NCI-H345 treated with DMSO at 0.1 percent for 48 hours (cell line): ENCODE data around the gene LTBP2.

ENCODE experiments used
- DNase-seq: peaks from one replicate; lab custom pipeline; 2025; ENCODE audit not compliant: unreplicated experiment; lab: John Stamatoyannopoulos, UW

Gene LTBP2

DNA sequence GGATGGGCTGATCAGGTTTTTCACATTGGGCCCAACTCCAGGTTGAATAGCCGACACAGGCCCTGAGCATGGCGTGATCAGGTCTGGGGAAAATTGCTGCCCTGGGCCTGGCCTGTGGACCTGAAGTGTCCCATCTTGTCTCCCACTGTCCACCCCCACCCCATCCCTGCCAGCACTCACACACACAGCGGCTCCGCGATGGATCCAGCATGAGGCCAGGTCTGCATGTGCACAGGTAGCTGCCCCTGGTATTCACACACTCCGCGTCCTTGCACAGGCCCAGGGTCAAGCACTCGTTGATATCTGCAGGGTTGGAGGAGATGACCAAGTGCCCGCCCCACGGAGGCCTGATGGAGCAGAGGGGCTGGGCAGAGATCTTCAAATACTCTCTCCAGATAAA is 79.8 kb downstream of the LTBP2 start:
- no peak for DNase-seq

DNA sequence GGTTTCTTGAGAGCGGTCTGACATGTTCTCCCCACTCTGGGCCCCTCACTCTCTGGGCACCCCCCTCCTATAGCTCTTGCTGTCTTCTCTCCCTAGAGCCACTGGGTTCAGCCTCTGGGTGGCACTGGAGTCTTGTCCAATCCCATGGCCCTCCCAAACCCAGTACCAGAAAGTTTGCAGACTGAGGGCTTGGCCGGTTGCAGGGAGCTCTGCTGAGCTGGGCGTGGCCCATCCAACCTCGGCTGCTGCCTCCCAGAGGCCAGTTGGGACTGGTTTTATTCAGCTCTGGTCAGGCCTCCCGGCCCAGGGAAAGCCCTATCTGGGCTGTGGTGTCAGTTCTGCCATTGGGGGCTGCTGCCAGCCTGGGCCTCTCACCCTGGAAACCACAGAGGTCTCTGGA is 80.6 kb downstream of the LTBP2 start:
- no peak for DNase-seq

DNA sequence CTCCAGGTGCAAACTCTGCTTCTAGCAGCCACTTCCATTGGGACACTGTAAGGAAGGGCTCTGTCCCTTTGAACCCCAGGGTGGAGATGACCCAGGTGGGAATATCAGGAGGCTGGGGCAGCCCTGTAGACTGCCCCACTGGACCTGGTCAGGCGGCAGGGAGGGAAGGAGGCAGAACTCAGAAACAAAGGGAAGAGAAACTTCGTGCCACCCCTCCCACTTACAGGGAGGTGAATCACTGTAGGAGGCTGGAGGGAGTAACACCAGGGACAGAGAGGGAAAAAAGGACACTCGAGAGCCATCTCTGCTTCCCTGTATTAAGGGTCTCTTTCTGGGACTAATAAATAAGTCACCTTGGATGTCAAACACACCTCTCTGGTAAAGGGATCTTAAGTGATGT is 81.0 kb downstream of the LTBP2 start:
- DNase-seq: no peak

DNA sequence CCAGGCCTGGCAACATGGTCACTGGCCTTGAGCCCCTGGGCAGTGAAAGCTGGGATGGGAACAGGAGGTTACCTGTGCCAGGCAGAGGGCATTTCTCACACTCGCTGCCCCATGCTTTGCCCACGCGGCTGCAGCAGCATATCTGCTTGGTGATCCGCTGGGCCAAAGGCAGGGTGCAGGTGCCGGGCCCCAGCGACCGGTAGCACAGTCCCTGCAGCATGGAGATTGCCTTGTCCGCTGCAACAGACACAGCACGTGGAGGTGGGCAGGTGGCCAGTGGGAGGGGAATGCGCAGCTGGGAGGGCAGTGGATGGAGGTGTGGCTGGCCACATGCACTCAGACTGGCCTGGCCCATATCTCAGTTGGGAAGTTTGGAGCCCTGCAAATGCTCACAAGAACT is 83.2 kb downstream of the LTBP2 start:
- no peak for DNase-seq

DNA sequence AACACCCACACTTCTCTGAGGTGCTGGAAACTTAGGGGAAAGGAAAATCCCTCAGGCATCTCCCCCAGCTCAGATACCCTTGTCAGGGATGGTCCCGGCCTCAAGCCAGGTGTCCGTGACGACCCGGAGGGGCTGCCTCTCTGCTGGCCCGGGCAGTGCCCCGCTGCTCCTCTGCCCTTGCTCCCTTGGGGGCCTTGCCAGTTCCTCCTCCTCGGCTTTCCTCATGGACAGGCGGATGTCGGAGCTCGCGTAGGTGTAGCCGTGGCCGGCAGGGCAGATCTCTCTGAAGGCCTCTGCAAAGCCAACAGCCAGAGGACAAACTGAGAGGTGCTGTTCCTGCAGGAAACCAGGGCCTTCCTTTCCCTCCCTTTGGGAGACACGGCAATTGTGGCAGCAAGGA is 83.6 kb downstream of the LTBP2 start:
- DNase-seq: no peak

DNA sequence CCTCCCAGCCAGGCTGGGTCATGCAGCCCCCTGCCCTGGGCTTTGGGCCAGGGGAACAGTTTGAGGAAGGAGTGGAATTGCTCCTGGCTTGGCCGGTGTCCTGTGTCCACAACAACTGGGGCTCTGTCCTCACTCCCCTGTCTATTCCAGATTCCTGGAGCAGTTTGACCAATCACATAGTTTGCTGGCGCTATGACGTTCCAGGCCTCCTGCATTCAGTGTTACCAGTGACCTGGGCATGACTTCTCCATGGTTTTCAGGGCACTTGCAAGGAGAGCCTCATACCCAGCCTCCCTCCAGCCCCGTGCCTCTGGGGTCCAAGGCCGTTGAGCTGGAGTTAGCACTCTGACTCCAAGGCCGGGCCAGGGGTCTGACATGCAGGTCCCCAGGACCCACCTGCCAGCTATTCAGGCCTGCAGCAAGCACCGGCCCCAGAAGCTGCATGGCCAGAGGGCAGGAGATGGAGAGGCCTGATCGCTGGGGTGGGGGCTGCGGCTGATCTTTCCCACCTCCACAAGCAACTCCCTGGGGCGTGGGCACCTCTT is 84.2 kb downstream of the LTBP2 start:
- DNase-seq: no peak

DNA sequence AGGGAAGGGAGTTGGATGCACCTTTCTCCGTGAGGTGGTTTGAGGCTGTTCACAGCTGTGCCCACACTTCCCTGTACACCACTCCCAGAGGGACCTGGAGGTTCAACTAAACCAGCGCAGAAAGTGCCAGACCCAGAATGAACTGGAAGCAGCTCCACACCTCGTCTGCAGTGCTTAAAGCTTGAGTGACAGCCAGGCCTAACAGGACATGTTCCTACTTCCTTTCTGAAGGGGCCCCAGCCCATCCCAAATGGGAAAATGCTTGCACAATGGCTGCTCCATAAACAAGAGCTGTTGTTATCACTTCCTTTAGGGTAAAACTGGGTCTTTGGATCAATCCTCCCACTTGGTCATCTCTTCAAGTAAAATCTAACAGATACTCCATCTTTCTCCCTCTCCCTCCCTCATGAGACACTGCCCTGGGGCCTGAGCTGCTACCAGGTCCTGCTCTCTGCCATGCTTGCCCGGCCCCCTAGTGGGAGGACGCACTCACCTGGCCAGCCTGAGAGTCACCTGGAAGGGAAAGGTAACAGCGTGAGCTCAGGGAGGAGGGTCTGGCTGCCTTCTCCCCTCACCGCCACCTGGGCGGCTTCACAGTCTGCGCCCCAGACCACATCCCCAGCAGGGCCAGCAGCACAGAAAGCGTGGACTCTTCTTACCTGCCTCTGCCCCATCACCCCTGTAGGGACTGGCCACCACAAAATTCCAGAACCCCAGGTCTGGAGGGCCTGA is 85.0 kb downstream of the LTBP2 start:
- DNase-seq: no peak

DNA sequence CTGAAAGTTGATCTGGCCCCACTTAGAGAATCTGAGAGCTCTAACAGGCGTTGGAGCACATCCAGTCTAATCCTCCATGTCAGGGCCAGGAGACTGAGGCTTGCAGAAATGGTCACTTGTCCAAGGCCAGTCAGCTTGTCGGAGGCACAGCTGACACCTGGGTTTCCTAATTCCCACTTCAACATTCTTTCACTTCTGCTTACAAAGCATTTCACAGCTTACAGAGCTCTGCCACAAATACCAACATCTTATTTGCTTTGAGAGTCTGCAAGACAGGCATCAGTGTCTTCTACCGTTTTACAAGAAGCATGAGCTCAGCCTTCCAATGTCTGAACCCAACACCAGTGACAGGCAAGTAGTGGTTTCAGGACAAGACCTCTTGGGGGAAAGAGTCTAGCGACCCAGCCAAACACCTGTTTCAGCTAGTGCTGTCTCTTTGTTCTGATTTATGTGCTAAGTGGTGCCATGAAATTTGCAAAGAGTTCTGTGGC is 86.6 kb downstream of the LTBP2 start:
- DNase-seq: no peak

DNA sequence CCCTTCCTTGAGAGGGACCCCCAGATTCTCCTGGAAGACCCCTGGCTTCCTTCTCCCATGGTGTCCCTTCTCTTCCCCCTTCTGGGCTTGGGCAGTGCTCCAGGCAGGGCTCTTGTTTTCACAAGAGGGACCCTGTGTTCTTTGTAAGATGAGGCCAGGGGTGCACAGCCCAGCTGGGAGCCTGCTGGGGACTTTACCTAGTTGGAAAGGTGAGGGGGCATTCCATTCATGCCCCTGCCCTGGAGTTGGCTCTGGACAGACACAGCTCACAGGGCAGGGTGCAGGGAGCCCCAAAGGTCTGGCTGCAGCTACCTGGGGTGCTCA is 87.3 kb downstream of the LTBP2 start:
- DNase-seq: no peak

DNA sequence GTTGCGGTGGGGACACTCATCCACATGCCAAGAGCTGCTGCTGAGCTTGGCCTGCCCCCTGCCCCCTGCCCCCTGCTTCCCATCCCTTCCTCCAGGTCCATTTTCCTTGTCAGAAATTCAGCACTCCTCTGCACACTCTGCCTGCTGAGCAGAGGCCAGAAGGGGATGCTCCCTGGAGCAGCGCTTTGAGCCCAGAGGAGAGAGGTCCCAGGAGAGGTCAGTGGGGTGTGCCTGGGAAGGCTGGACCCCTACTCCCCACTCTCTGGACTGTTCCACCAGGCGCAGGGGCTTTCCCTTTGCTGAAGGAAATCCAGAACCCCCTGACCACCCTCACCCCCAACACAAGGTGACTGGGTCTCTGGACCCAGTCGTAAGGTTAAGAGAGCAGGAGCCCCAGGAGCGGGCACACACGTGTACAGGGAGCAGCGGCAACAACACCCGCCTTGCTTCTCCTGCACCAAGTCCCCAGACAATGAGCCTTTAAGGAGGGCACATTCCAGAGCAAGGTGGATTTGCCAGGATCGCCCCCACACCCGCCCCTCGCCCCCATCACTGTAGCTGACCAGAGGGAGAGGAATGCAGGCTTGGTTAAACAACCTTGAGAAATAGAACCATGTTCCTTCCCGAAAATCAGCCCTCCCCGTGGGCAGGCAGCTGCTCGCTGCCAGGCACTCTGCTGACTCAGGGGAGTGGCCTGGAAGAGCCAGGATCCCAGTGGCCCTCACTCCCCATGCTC is 87.8 kb downstream of the LTBP2 start:
- DNase-seq: no peak

DNA sequence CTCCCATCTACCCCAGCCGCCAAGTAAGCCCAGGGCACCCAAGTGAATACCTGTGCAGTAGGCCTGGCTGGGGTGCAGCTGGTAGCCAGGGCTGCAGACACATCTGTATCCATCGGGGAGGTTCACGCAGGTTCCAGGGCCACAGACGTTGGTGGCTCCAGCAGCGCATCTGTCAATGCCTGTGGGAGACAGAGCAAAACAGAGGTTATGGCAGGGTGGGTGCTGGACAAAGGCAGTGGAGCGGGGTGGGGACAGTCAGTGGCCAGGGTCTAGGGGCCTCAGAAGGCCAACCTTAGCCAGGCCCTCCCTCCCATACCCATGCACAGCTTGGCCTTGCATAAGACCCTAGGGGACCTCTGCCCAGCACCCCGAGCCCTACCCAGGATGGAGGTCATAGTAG is 89.3 kb downstream of the LTBP2 start:
- no peak for DNase-seq

DNA sequence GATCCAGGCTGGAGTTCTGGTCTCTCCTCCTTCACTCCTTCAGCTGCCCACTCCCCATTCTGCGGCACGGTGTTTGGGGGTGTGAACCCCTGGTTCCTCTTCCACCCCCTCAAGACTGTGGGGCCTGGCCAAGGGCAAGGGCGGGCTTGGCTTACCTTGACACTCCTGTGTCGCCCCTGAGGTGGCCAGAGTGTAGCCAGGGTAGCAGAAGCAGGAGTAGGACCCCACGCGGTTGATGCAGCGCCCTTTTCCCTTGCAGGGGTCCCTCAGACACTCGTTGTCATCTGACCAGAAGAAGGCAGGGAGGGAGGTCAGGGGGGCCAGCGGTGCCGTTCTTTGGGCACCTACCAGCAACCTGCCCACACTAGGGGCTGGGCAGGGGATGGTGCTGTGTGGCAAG is 90.3 kb downstream of the LTBP2 start:
- DNase-seq: no peak

DNA sequence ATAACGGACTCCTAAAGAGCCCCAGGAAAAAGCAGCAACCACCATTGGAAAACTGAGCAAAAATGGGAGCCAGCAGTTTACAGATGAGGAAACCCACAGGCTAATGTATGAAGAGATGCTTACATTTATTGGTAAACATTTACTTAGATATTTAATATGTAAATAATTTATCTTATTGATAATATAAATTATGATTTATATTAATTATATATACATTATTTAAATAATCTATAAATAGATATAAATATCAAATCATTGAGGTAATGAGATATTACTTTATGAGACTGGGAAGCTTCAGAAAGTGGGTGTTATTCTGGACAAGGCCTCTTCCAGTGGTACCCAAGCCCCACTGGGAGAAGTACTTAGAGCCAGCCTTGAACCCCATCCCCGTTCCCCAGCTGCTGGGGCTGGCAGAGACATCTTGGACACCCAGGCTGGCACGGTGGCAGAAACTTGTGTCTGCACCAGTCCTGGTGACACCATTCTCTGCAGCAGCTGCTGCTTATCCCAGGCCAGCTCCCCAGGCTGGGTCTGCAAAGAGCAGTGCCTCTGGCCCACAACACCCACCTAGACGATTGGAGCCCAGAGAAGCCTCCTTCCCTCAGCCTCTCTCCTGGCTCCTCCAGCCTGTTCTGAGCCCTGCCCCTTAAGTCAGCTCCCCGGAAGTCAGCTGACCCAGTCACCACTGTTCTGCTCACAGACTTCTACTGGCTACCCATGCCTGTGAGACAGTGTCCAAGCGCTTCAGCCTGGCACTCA is 92.5 kb downstream of the LTBP2 start:
- DNase-seq: no peak

DNA sequence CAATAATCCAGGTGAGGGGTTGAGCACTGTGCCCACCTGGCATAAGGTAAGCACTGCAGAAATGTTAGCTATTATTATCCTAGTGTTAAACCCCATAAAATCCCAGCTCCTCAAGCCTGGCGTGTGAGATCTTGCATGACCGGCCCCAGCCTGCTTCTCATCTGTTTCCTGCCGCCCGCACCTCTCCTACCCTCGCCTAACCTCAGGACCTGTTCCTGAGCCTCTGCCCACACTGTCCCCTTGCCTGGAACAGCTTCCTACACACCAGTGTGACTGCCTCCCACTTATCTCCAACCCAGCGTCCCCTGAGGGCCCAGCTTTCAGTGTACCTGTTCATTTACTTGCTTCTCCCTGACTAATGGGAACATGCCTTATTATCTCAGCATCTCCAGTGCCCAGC is 93.8 kb downstream of the LTBP2 start:
- no peak for DNase-seq

DNA sequence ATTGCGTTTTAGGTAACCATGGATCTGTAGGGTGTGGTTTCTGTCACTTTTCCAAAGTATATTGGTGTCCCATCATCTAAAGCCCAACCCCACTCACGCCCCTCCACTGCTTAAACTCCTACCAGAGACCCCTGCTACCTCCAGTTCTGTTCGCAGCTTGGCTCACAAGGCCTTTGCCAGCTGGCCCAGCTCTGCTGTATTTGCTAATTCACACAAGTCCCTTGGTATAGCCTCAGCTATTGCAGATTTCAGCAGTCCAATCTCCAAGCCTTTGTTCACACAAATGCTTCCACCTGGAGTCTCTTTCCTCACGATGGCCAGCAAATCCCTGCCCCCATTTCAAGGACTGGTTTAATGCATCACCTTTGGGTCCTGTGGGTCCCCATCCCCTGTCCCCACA is 94.3 kb downstream of the LTBP2 start:
- no peak for DNase-seq

DNA sequence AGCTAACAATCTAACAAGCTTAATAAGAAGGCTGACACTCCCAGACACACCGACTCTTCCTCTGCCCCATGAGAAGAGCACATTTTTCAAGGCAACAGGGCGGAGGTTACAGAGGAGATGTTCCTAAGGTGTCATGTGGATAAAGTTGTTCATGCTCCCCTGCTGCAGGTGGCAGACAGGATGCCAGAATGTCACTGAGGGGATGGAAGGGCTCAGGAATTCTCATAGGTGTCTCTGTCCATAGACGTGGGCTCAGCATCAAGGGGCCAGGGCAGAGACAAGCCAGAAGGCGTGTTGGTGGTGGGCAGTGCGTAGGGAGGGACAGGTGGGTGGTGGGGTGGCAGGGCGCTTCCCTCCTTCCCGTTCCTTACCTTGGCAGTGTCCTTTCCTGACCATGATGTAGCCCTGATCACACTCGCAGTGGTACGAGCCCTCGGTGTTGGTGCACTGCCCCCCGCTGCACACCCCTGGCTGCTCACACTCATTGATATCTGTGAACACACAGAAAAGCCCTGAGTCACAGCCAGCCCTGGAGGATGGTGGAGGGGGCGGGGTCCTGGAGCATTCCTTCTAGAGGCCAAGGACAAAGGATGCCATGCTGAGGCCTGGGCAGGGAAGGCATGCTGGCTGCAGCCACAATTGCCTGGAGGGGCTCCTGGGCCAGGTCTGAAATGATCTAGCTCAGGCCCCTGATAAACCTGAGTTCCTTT is 95.4 kb downstream of the LTBP2 start:
- DNase-seq: no peak

DNA sequence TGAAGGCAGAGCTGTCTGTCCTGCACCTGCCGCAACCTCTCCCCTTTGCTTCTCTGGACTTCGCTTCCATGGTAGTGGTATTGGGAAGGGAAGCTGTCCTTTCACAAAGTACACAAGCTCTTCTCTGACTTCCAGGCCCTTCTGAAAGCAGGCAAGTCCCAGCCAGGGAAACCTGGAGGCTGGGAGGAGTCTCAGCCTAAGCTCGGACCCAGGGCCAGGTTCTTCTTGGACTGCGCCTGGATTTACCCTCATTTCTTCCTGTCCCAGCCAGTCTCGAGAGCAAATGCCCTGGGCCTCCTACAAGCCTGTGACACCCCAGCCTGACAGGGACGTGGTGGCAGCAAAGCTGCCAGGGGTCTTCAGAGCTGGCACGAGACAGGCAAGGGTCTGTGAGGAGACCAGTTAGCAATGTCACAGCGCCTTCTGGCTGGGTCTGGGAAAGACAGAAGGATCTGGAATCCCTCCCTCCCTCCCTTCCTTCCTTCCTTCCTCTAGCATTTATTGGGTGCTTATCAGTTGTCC is 96.1 kb downstream of the LTBP2 start:
- DNase-seq: no peak

DNA sequence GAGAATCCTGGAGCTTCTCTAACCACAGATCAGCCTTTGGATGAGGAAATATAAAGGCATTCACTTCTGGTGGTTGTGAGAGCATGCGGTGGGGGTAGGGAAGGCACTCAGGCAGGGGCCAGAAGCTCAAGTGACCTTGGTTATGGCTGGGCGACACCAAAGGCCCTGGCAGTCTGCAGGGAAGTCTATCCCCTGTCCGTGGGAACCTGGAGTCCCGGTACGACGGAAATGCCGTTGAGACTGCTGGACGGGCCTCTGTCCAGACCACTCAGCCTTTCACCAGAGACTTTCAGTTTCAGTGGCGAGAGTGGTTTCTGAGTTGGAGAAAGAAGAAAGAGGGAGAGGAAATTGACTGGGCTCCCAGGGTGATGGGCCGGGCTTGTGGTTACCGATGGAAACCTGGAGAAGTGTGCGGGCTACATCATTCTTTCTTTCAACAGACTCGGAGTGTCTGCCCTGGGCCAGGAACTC is 97.5 kb downstream of the LTBP2 start:
- no peak for DNase-seq

DNA sequence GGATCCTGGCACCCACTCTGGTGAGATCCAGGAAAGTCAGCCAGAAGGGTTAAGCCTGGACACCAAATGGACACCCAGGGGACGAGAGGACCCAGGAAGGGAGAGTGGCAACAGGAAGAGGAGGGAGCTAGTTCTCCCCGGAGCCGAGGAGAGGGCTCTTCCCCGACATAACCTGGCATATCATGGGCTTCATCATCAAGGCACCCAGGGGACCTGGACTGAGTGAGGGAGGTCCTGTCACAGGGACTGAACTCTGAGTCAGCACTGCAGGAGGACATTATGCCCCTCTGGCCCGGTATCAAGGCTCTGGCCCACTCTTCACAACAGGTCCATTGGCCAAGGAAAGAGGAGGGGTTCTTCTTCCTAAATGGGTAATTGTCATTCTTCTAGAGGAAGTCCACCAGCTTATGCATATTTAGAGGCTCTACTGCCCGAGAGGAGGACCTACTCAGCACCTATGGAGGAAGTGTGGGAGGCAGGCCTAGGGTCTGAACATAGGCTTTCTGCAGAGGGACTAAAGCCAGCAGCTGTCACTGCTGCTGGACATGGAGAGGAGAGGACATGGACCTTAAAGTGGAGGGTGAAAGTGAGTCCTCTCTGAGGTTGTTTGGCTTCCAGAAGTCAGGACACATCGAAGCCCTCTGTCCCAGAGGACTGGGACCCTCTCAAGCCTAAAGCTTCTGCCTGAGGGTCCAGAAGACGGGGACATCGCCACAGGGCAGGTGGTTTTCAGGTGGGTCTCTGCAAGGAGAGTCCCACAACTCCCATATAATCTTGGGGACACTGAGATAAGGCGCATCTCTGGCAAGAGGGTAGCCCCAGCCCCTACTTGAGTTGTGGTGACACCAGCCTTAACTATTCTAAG is 99.8 kb downstream of the LTBP2 start:
- no peak for DNase-seq

DNA sequence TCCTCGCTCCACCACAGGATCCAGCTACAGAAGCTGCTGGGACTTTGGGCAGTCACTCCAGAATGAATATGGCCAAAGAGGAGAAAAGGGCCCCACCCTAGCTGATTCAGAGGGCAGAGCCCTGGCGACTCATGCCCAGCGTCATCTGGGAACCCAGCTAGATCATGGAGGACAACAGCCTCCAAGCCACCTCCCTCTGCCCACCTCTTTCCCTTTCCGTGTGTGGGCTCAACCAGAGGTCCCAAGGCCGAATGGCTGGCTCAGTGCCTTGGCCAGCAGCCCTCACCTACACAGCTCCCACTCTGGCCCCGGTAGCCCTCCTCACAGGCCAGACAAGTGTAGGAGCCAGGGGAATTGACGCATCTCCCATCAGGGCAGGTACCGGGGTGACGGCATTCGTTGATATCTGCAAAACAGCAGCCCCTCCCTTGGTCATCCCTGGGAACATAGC is 101.1 kb downstream of the LTBP2 start:
- DNase-seq: no peak
